Activated CD8-positive, alpha-beta T cell treated with anti-CD3 and anti-CD28 coated beads for 36 hours (primary cell): ENCODE measurements around the gene NPAS2. TPM values are rescaled to one million over a fixed set of nuclear protein-coding genes. Genes with fewer than 3 reads are reported as not detected.

Experiments
- ATAC-seq: fragments of 200-7000 bp; cut with Tn5 transposase; one replicate; pipeline ENCODE4 v1.10.0; 2021; ENCODE audit warnings: mild to moderate bottlenecking, moderate library complexity
- CTCF ChIA-PET: fragments of 350-600 bp; sonication (Branson Sonifier 250); formaldehyde crosslinking; loops from one replicate; lab custom pipeline; 2021; ENCODE audit warnings: antibody characterized with exemption; lab: Charles Lee
- POLR2A ChIA-PET: fragments of 350-600 bp; sonication (Branson Sonifier 250); formaldehyde crosslinking; loops from one replicate; lab custom pipeline; 2021; ENCODE audit warnings: antibody characterized with exemption; lab: Charles Lee
- DNase-seq: peaks from one replicate; pipeline ENCODE4 v3.0.0-alpha.2; 2020
- H3K27ac Mint-ChIP-seq: one replicate; pipeline ENCODE4 v1.8.0; 2021; ENCODE audit warnings: mild to moderate bottlenecking, mixed read lengths
- H3K27me3 Mint-ChIP-seq: one replicate; pipeline ENCODE4 v1.8.0; 2021; ENCODE audit warnings: mixed read lengths
- H3K36me3 Mint-ChIP-seq: one replicate; pipeline ENCODE4 v1.8.0; 2021; ENCODE audit warnings: low read depth, mixed read lengths
- H3K4me1 Mint-ChIP-seq: one replicate; pipeline ENCODE4 v1.8.0; 2021; ENCODE audit warnings: low read depth, mixed read lengths
- H3K4me3 Mint-ChIP-seq: one replicate; pipeline ENCODE4 v1.8.0; 2021; ENCODE audit warnings: mild to moderate bottlenecking, moderate library complexity, mixed read lengths
- H3K9me3 Mint-ChIP-seq: one replicate; pipeline ENCODE4 v1.8.0; 2021; ENCODE audit warnings: mixed read lengths
- CTCF ChIP-seq: fragments of 200-600 bp; IDR thresholded peaks from one replicate; pipeline ENCODE4 v1.8.0; 2022; ENCODE audit warnings: antibody characterized with exemption, mild to moderate bottlenecking
- intact Hi-C: fragments of 100-400 bp; cut with micrococcal nuclease; formaldehyde crosslinking; loops from one replicate; pipeline ENCODE4 v1.10.0; 2022
- total RNA-seq, 2 experiments: library from RNA; stranded (reverse); gene quantifications; one replicate each; pipeline ENCODE4 v1.2.3, GENCODE V29; 2021

Gene NPAS2
- total RNA-seq, 2 experiments from 2014 or later, result 14.4 to 15.2 TPM

GRCh38 chr2:100786297-100786658 lies 33.7 kb upstream of the NPAS2 start:
- Mint-ChIP-seq H3K9me3 (peaks cover 3% of the 10 kb centered on the region), H3K27ac (no peak overlapping the region), H3K4me3 (no peak overlapping the region), H3K36me3 (no peaks in the 10 kb centered on the region), H3K4me1 (peaks cover 2% of the 10 kb centered on the region), H3K27me3 (no peaks in the 10 kb centered on the region)
- intact Hi-C loops, result no loop called here
- TF ChIP-seq CTCF, result no peak
- POLR2A ChIA-PET, result no interaction called here
- CTCF ChIA-PET, result no interaction called here
- no peak for ATAC-seq
- DNase-seq, result no peak

- H3K4me1 Mint-ChIP-seq, result peaks cover 2% of the 10 kb centered on the region
- no peak for DNase-seq
- ATAC-seq, result no peak
- H3K36me3 Mint-ChIP-seq, result no peaks in the 10 kb centered on the region
- H3K4me3 Mint-ChIP-seq, result no peak overlapping the region
- ChIA-PET CTCF (no interaction called here), POLR2A (no interaction called here)
- no peaks in the 10 kb centered on the region for H3K27me3 Mint-ChIP-seq
- peak overlapping the region; percentile 14 for H3K27ac Mint-ChIP-seq
- peaks cover 3% of the 10 kb centered on the region for H3K9me3 Mint-ChIP-seq
- TF ChIP-seq CTCF, result no peak
- intact Hi-C loops, result no loop called here
These were observed 33.0 kb upstream of the NPAS2 start for GRCh38 chr2:100786985-100787384.

GRCh38 chr2:100789361-100789760 lies 30.6 kb upstream of the NPAS2 start:
- H3K27ac Mint-ChIP-seq, result no peak overlapping the region
- no peaks in the 10 kb centered on the region for H3K36me3 Mint-ChIP-seq
- H3K4me1 Mint-ChIP-seq, result peaks cover 2% of the 10 kb centered on the region
- H3K9me3 Mint-ChIP-seq, result peaks cover 3% of the 10 kb centered on the region
- intact Hi-C loops, result no loop called here
- DNase-seq (no peak), ATAC-seq (no peak)
- ChIA-PET CTCF (no interaction called here), POLR2A (no interaction called here)
- H3K27me3 Mint-ChIP-seq, result no peaks in the 10 kb centered on the region
- H3K4me3 Mint-ChIP-seq, result no peak overlapping the region
- no peak for TF ChIP-seq CTCF

GRCh38 chr2:100791294-100791935 lies 28.5 kb upstream of the NPAS2 start:
- no peaks in the 10 kb centered on the region for H3K36me3 Mint-ChIP-seq
- ChIA-PET POLR2A (no interaction called here), CTCF (no interaction called here)
- H3K27me3 Mint-ChIP-seq, result no peaks in the 10 kb centered on the region
- no peak for DNase-seq
- H3K27ac Mint-ChIP-seq, result no peak overlapping the region
- no peak for TF ChIP-seq CTCF
- intact Hi-C loops, result no loop called here
- ATAC-seq, result no peak
- H3K9me3 Mint-ChIP-seq, result peaks cover 3% of the 10 kb centered on the region
- no peak overlapping the region for H3K4me3 Mint-ChIP-seq
- peaks cover 2% of the 10 kb centered on the region for H3K4me1 Mint-ChIP-seq

GRCh38 chr2:100791936-100792308 lies 28.0 kb upstream of the NPAS2 start:
- Mint-ChIP-seq H3K27me3 (no peaks in the 10 kb centered on the region), H3K27ac (no peak overlapping the region), H3K4me1 (peaks cover 2% of the 10 kb centered on the region), H3K9me3 (peaks cover 3% of the 10 kb centered on the region), H3K36me3 (no peaks in the 10 kb centered on the region), H3K4me3 (no peak overlapping the region)
- intact Hi-C loops, result no loop called here
- TF ChIP-seq CTCF, result no peak
- ChIA-PET POLR2A (no interaction called here), CTCF (no interaction called here)
- DNase-seq, result no peak
- no peak for ATAC-seq
